Muscle of leg (tissue), 16 donors: ENCODE data around the gene FAM236A. TPM values are rescaled to one million over a fixed set of nuclear protein-coding genes. Genes with fewer than 3 reads are reported as not detected.
"Not testable (repeated sequence)": the region's sequence is repeated elsewhere in the genome, so short reads cannot be mapped to it uniquely, and the experiment has no call there.

Source experiments
- DNase-seq: peaks from one replicate; pipeline ENCODE4 v3.0.0; 2013
- H3K27ac ChIP-seq: one replicate; pipeline ENCODE4 v1.5.1; 2013; ENCODE audit warnings: mild to moderate bottlenecking, low read length, control low read depth
- H3K27me3 ChIP-seq: one replicate; pipeline ENCODE4 v1.6.1; 2013; ENCODE audit warnings: low read length; ENCODE audit not compliant: control insufficient read depth, insufficient read depth
- H3K36me3 ChIP-seq: one replicate; pipeline ENCODE4 v1.6.1; 2013; ENCODE audit warnings: low read length; ENCODE audit not compliant: control insufficient read depth, insufficient read depth
- H3K4me1 ChIP-seq: one replicate; pipeline ENCODE4 v1.6.1; 2013; ENCODE audit warnings: low read length; ENCODE audit not compliant: control insufficient read depth, insufficient read depth
- H3K4me3 ChIP-seq: one replicate; pipeline ENCODE4 v1.5.1; 2013; ENCODE audit warnings: low read length, control low read depth
- H3K9me3 ChIP-seq: replicated peaks from 2 replicates; pipeline ENCODE4 v1.6.1; 2013; ENCODE audit warnings: low read depth, low read length; ENCODE audit not compliant: control insufficient read depth
- WGBS: methylation state at CpG from one replicate; pipeline ENCODE4 v1.1.5; 2013; ENCODE audit warnings: missing lambda C conversion rate; ENCODE audit not compliant: insufficient coverage; 5-methylcytosine and 5-hydroxymethylcytosine counted together
- long read RNA-seq, 11 donors: transcript quantifications; one replicate each; lab custom pipeline, GENCODE V29; 2026
- polyA plus RNA-seq, 8 donors: library from polyadenylated mRNA; unstranded; fragments of 120-200 nt; gene quantifications; one replicate each; pipeline versions ENCODE4 v1.2.1 to v1.2.3, GENCODE V29; 2013; ENCODE audit warnings: inconsistent platforms in 1 of 8, low replicate concordance in 1 of 8; ENCODE audit not compliant: insufficient read length in 8 of 8, insufficient read depth in 1 of 8
- total RNA-seq: library from RNA; stranded (reverse); fragments of 120-200 nt; gene quantifications from one replicate; pipeline ENCODE4 v1.2.4, GENCODE V29; 2013

Gene FAM236A
- total RNA-seq (not detected), polyA plus RNA-seq (under 1 TPM in 1 of 8 donors, not detected in 7; 0.45 TPM)
- long read RNA-seq, donor 1: 0 reads
- long read RNA-seq, donor 2: 0 reads
- long read RNA-seq, donor 3: 0 reads
- long read RNA-seq, donor 4: 0 reads
- long read RNA-seq, donor 5: 0 reads
- long read RNA-seq, donor 6: 0 reads
- long read RNA-seq, donor 7: 0 reads
- long read RNA-seq, donor 8: 0 reads
- long read RNA-seq, donor 9: 0 reads
- long read RNA-seq, donor 10: 0 reads
- long read RNA-seq, donor 11: 0 reads

- not testable (repeated sequence) for H3K27ac ChIP-seq, H3K4me3 ChIP-seq, H3K27me3 ChIP-seq, H3K9me3 ChIP-seq, H3K4me1 ChIP-seq, DNase-seq, H3K36me3 ChIP-seq
- WGBS: no CpG with 5 or more reads among the region's 15 CpGs
Measured at GRCh38 chrX:72937906-72938305, at the start of gene FAM236A. TSS of gene FAM236A (plus strand) at chrX:72938206. CDS start at chrX:72938263, 57 bp downstream.

- not testable (repeated sequence) for H3K27ac ChIP-seq, H3K4me3 ChIP-seq, DNase-seq, H3K27me3 ChIP-seq, H3K4me1 ChIP-seq, H3K9me3 ChIP-seq, H3K36me3 ChIP-seq
- WGBS: no CpG with 5 or more reads among the region's 14 CpGs
Measured at GRCh38 chrX:72889740-72890139, 48.3 kb upstream of the FAM236A start.

- no CpG with 5 or more reads among the region's 13 CpGs for WGBS
- not testable (repeated sequence) for H3K27ac ChIP-seq, H3K27me3 ChIP-seq, H3K4me3 ChIP-seq, H3K36me3 ChIP-seq, H3K9me3 ChIP-seq, DNase-seq, H3K4me1 ChIP-seq
Measured at GRCh38 chrX:72912315-72912714, 25.7 kb upstream of the FAM236A start, which contains the start of gene FAM236C. TSS of gene FAM236C (plus strand) at chrX:72912615. CDS start at chrX:72912715, 100 bp downstream.

- not testable (repeated sequence) for H3K36me3 ChIP-seq, H3K4me3 ChIP-seq, H3K27me3 ChIP-seq, H3K4me1 ChIP-seq, H3K27ac ChIP-seq, H3K9me3 ChIP-seq, DNase-seq
- WGBS: no CpG with 5 or more reads among the region's 5 CpGs
Measured at GRCh38 chrX:72916096-72916495, 21.9 kb upstream of the FAM236A start.

- not testable (repeated sequence) for H3K27ac ChIP-seq, H3K36me3 ChIP-seq, H3K4me1 ChIP-seq, DNase-seq, H3K4me3 ChIP-seq, H3K27me3 ChIP-seq, H3K9me3 ChIP-seq
- no CpG with 5 or more reads among the region's 1 CpG for WGBS
Measured at GRCh38 chrX:72932283-72932682, 5.7 kb upstream of the FAM236A start.

GRCh38 chrX:72936455-72936854, 1.6 kb upstream of the FAM236A start:
- DNase-seq, H3K9me3 ChIP-seq, H3K4me1 ChIP-seq, H3K36me3 ChIP-seq, H3K4me3 ChIP-seq, H3K27ac ChIP-seq, H3K27me3 ChIP-seq: not testable (repeated sequence)
- no CpG with 5 or more reads among the region's 7 CpGs for WGBS

- DNase-seq, H3K9me3 ChIP-seq, H3K4me3 ChIP-seq, H3K27ac ChIP-seq, H3K4me1 ChIP-seq, H3K36me3 ChIP-seq, H3K27me3 ChIP-seq: not testable (repeated sequence)
- WGBS: no CpG with 5 or more reads among the region's 8 CpGs
Measured at GRCh38 chrX:72936882-72937455, 1.0 kb upstream of the FAM236A start.

GRCh38 chrX:72942272-72942671, 4.3 kb downstream of the FAM236A start:
- not testable (repeated sequence) for H3K27me3 ChIP-seq, H3K4me3 ChIP-seq, H3K36me3 ChIP-seq, H3K9me3 ChIP-seq, H3K4me1 ChIP-seq, H3K27ac ChIP-seq, DNase-seq
- WGBS: no CpG with 5 or more reads among the region's 6 CpGs

- H3K27ac ChIP-seq, DNase-seq, H3K36me3 ChIP-seq, H3K4me3 ChIP-seq, H3K27me3 ChIP-seq, H3K9me3 ChIP-seq, H3K4me1 ChIP-seq: not testable (repeated sequence)
- no CpG with 5 or more reads among the region's 44 CpGs for WGBS
Measured at GRCh38 chrX:72943035-72943818, 5.2 kb downstream of the FAM236A start.

GRCh38 chrX:72943819-72944169, 5.8 kb downstream of the FAM236A start, which contains the start of gene DMRTC1:
TSS of gene DMRTC1 (minus strand) at chrX:72943837. CDS start at chrX:72875694, 68,143 bp downstream.
- DNase-seq, H3K27me3 ChIP-seq, H3K4me1 ChIP-seq, H3K27ac ChIP-seq, H3K36me3 ChIP-seq, H3K9me3 ChIP-seq, H3K4me3 ChIP-seq: not testable (repeated sequence)
- no CpG with 5 or more reads among the region's 15 CpGs for WGBS
